H1 (cell line): Measurements from ENCODE around the gene JUN. TPM values are rescaled to one million over a fixed set of nuclear protein-coding genes. Genes with fewer than 3 reads are reported as not detected.

Source experiments
- CTCF ChIA-PET: fragments of 300-600 bp; sonication (Branson Sonifier 250); formaldehyde crosslinking; loops from one replicate; lab custom pipeline; 2021; ENCODE audit not compliant: partially characterized antibody; lab: Charles Lee
- POLR2A ChIA-PET: fragments of 300-600 bp; sonication (Branson Sonifier 250); formaldehyde crosslinking; loops from one replicate; lab custom pipeline; 2021; ENCODE audit warnings: inconsistent platforms; ENCODE audit not compliant: partially characterized antibody; lab: Charles Lee
- DNase-seq, 2 experiments: peaks; one replicate each; pipeline versions ENCODE4 v3.0.0 to v3.0.0-alpha.2; 2010 to 2022; ENCODE audit warnings: low spot score in 2 of 2, low read depth in 1 of 2, mixed read lengths in 1 of 2
- FAIRE-seq: peaks from 2 replicates; lab custom pipeline; 2011; peaks lifted over from hg19 to GRCh38; lab: Jason Lieb, UNC
- H2AFZ ChIP-seq: 2 replicates; pipeline ENCODE4 v1.8.1; 2012; ENCODE audit warnings: low read length, inconsistent platforms
- H2AK5ac ChIP-seq: 2 replicates; pipeline ENCODE4 v1.6.1; 2013; ENCODE audit warnings: low read depth, low read length
- H2BK120ac ChIP-seq: replicated peaks from 2 replicates; pipeline ENCODE3; 2013; ENCODE audit warnings: low read depth, low read length, inconsistent platforms
- H2BK12ac ChIP-seq: 2 replicates; pipeline ENCODE4 v1.6.1; 2013; ENCODE audit warnings: low read depth, low read length
- H2BK15ac ChIP-seq: 2 replicates; pipeline ENCODE4 v1.6.1; 2013; ENCODE audit warnings: low read length
- H2BK20ac ChIP-seq: 2 replicates; pipeline ENCODE4 v1.6.1; 2013; ENCODE audit warnings: low read length
- H2BK5ac ChIP-seq: 2 replicates; pipeline ENCODE4 v1.6.1; 2013; ENCODE audit warnings: low read depth, low read length
- H3K14ac ChIP-seq: 2 replicates; pipeline ENCODE4 v1.6.1; 2013; ENCODE audit warnings: inconsistent platforms; ENCODE audit not compliant: insufficient read length
- H3K18ac ChIP-seq: 2 replicates; pipeline ENCODE4 v1.6.1; 2013; ENCODE audit warnings: low read length; ENCODE audit errors: extremely low read depth
- H3K23ac ChIP-seq: 2 replicates; pipeline ENCODE4 v1.6.1; 2013; ENCODE audit warnings: inconsistent platforms; ENCODE audit not compliant: insufficient read length
- H3K23me2 ChIP-seq: 2 replicates; pipeline ENCODE4 v1.6.1; 2013; ENCODE audit warnings: low read depth, low read length
- H3K27ac ChIP-seq: 2 replicates; pipeline ENCODE4 v1.6.1; 2011; ENCODE audit warnings: low read depth, low read length, inconsistent platforms
- H3K27me3 ChIP-seq, 4 experiments: replicated peaks in 1 of 4; 1 replicate in 1 of 4; 2 replicates in 3 of 4; pipeline versions ENCODE4 v1.6.1 to v1.8.1; 2011 to 2013; ENCODE audit warnings: low read length in 3 of 4, mild to moderate bottlenecking in 3 of 4, inconsistent platforms in 2 of 4, mixed read lengths in 2 of 4, moderate library complexity in 1 of 4; ENCODE audit not compliant: control insufficient read depth in 3 of 4, insufficient read depth in 3 of 4; ENCODE audit errors: extremely low read depth in 1 of 4
- H3K36me3 ChIP-seq, 4 experiments: 2 replicates each; pipeline versions ENCODE4 v1.6.1 to v1.8.1; 2011 to 2013; ENCODE audit warnings: mild to moderate bottlenecking in 4 of 4, low read length in 3 of 4, moderate library complexity in 2 of 4, control low read depth in 1 of 4, inconsistent platforms in 1 of 4; ENCODE audit not compliant: insufficient read depth in 4 of 4, control insufficient read depth in 2 of 4
- H3K4ac ChIP-seq: replicated peaks from 2 replicates; pipeline ENCODE3; 2013; ENCODE audit warnings: low read length, low read depth, mixed read lengths, inconsistent platforms; ENCODE audit not compliant: insufficient read length
- H3K4me1 ChIP-seq, 4 experiments: replicated peaks in 1 of 4; 1 replicate in 1 of 4; 2 replicates in 3 of 4; pipeline versions ENCODE4 v1.6.1 to v1.8.1; 2011 to 2013; ENCODE audit warnings: low read length in 3 of 4, inconsistent platforms in 2 of 4, mixed read lengths in 1 of 4; ENCODE audit not compliant: insufficient read depth in 4 of 4, control insufficient read depth in 3 of 4
- H3K4me2 ChIP-seq, 2 experiments: 2 replicates each; pipeline versions ENCODE4 v1.6.1 to v1.8.1; 2011 to 2013; ENCODE audit warnings: low read depth in 2 of 2, low read length in 2 of 2, control low read depth in 1 of 2, inconsistent platforms in 1 of 2, mild to moderate bottlenecking in 1 of 2; ENCODE audit not compliant: insufficient read depth in 1 of 2
- H3K4me3 ChIP-seq, 4 experiments: fragments of 200-600, 300-600 bp in 1 of 4; sonication (generic), shearing (Covaris generic), sonication (Bioruptor Twin) in 1 of 4; 2 replicates each; pipeline versions ENCODE4 v1.5.1 to v1.8.1; 2011 to 2016; ENCODE audit warnings: low read length in 4 of 4, low read depth in 3 of 4, control low read depth in 2 of 4, inconsistent platforms in 2 of 4, mild to moderate bottlenecking in 2 of 4, mixed read lengths in 1 of 4, moderate library complexity in 1 of 4; ENCODE audit not compliant: insufficient read depth in 2 of 4; ENCODE audit errors: extremely low read depth in 1 of 4
- H3K56ac ChIP-seq: replicated peaks from 2 replicates; pipeline ENCODE3; 2013; ENCODE audit warnings: low read depth, mild to moderate bottlenecking, mixed read lengths, low read length, inconsistent platforms; ENCODE audit not compliant: insufficient read length
- H3K79me1 ChIP-seq: 2 replicates; pipeline ENCODE4 v1.6.1; 2013; ENCODE audit warnings: low read depth, low read length, control low read depth
- H3K79me2 ChIP-seq, 2 experiments: 2 replicates each; pipeline versions ENCODE4 v1.6.1 to v1.8.1; 2012 to 2013; ENCODE audit warnings: low read length in 2 of 2, mild to moderate bottlenecking in 2 of 2, inconsistent platforms in 1 of 2; ENCODE audit not compliant: insufficient read depth in 2 of 2, control insufficient read depth in 1 of 2
- H3K9ac ChIP-seq, 4 experiments: replicated peaks in 1 of 4; 1 replicate in 1 of 4; 2 replicates in 3 of 4; pipeline versions ENCODE4 v1.6.1 to v1.8.1; 2011 to 2013; ENCODE audit warnings: low read depth in 3 of 4, low read length in 3 of 4, control low read depth in 2 of 4, mild to moderate bottlenecking in 2 of 4, moderate library complexity in 2 of 4, inconsistent platforms in 1 of 4; ENCODE audit errors: extremely low read depth in 1 of 4
- H3K9me3 ChIP-seq, 2 experiments: 2 replicates each; pipeline versions ENCODE4 v1.6.1 to v1.8.1; 2012 to 2013; ENCODE audit warnings: mild to moderate bottlenecking in 2 of 2, moderate library complexity in 2 of 2, control low read depth in 1 of 2, inconsistent platforms in 1 of 2, low read depth in 1 of 2, low read length in 1 of 2, mixed read lengths in 1 of 2; ENCODE audit not compliant: insufficient read depth in 2 of 2
- H4K20me1 ChIP-seq, 2 experiments: replicated peaks in 1 of 2; 2 replicates each; pipeline versions ENCODE3 to v1.8.1; 2011 to 2013; ENCODE audit warnings: inconsistent platforms in 2 of 2, low read length in 2 of 2, mild to moderate bottlenecking in 1 of 2; ENCODE audit not compliant: insufficient read depth in 2 of 2, control insufficient read depth in 1 of 2
- H4K5ac ChIP-seq: 2 replicates; pipeline ENCODE4 v1.6.1; 2013; ENCODE audit warnings: low read length, low read depth, mixed read lengths, inconsistent platforms; ENCODE audit not compliant: insufficient read length
- H4K8ac ChIP-seq: 2 replicates; pipeline ENCODE4 v1.8.0; 2013; ENCODE audit warnings: mild to moderate bottlenecking, moderate library complexity, low read length, inconsistent platforms; ENCODE audit not compliant: insufficient read depth; ENCODE audit errors: extremely low read depth
- H4K91ac ChIP-seq: replicated peaks from 2 replicates; pipeline ENCODE3; 2013; ENCODE audit warnings: low read length, mixed read lengths, inconsistent platforms; ENCODE audit not compliant: insufficient read length
- ATF2 ChIP-seq: IDR thresholded peaks from 2 replicates; pipeline ENCODE4 v1.6.1; 2012; ENCODE audit warnings: low read length, inconsistent platforms
- ATF3 ChIP-seq: IDR thresholded peaks from 2 replicates; pipeline ENCODE4 v1.6.1; 2011; ENCODE audit warnings: low read depth, mild to moderate bottlenecking, low read length; ENCODE audit not compliant: insufficient read depth
- POU5F1 ChIP-seq: IDR thresholded peaks from 2 replicates; pipeline ENCODE4 v1.6.1; 2011; ENCODE audit warnings: low read depth, mild to moderate bottlenecking, low read length, moderate library complexity
- SUZ12 ChIP-seq: fragments of 200-600 bp; sonication (generic); IDR thresholded peaks from 2 replicates; pipeline ENCODE4 v1.6.1; 2012; ENCODE audit warnings: mild to moderate bottlenecking, inconsistent platforms, low read length, moderate library complexity, mixed read lengths
- whole genome bisulfite sequencing, 2 experiments: shearing (Covaris generic) in 1 of 2; methylation state at CpG; one replicate each; pipeline versions ENCODE4 v1.1.6 to v1.1.7; 2013 to 2015; ENCODE audit warnings: low lambda C conversion rate in 2 of 2, mixed read lengths in 2 of 2, inconsistent platforms in 1 of 2, low coverage in 1 of 2, missing lambda C conversion rate in 1 of 2; ENCODE audit not compliant: insufficient replicate concordance in 2 of 2, insufficient coverage in 1 of 2, insufficient read length in 1 of 2; ENCODE audit errors: extremely low coverage in 1 of 2, missing lambda C conversion rate in 1 of 2; 5-methylcytosine and 5-hydroxymethylcytosine counted together
- polyA plus RNA-seq, 7 experiments: library from polyadenylated mRNA; depleted of rRNA in 3 of 7; stranded (reverse) in 5 of 7; unstranded in 2 of 7; fragments of >200 nt in 5 of 7; fragments of 200-250 nt in 2 of 7; gene quantifications; 1 replicate in 5 of 7; 2 replicates in 1 of 7; 4 replicates in 1 of 7; pipeline versions ENCODE4 v1.2.1 to v1.2.3, GENCODE V29; 2011 to 2013; ENCODE audit warnings: missing spikeins in 2 of 7, mixed read lengths in 2 of 7
- total RNA-seq: library from RNA; stranded (reverse); fragmentation: NEBNext Ultra II Directional; extraction: Animal tissue kit (Norgen Biotek cat#: 25700); gene quantifications from 2 replicates; pipeline ENCODE4 v1.2.1, GENCODE V29; 2021

The JUN gene
- total and polyA plus RNA-seq, 2 of the 8 experiments (the other 6 are each of a cell fraction or from before 2014, with no cell fraction given), result 4.4 to 10.9 TPM

GRCh38 chr1:58767143-58767542 is 16.7 kb downstream of the JUN start:
- no peak overlapping the region for H2AK5ac ChIP-seq
- H3K4me2 ChIP-seq, result no peak overlapping the region
- H3K4me1 ChIP-seq, result peaks cover 0 to 5% (median under 1%) of the 10 kb centered on the region in 4 experiments; a peak in 2 of 7 replicates
- H2AFZ ChIP-seq, result no peak overlapping the region
- H3K23ac ChIP-seq, result no peak overlapping the region
- H4K5ac ChIP-seq, result no peak overlapping the region
- H3K27me3 ChIP-seq, result no peaks in the 10 kb centered on the region
- no peak overlapping the region for H3K4ac ChIP-seq
- ChIA-PET CTCF (interaction anchor here (0.9 to 5.7 kb wide), 10 partner anchors 8 to 162 kb away, joined by 3 to 34 read pairs (median 4); no protein-coding TSS in a partner anchor), POLR2A (no interaction called here)
- 96% methylated on average over 1 of the region's 1 CpG; no CpG with 5 or more reads in 1 of the 2 experiments for WGBS, 2 experiments
- H4K8ac ChIP-seq, result no peak overlapping the region
- DNase-seq (no peak), FAIRE-seq (no peak)
- H3K14ac ChIP-seq, result no peak overlapping the region
- no peaks in the 10 kb centered on the region for H3K79me2 ChIP-seq
- no peak overlapping the region for H2BK15ac ChIP-seq
- H3K9ac ChIP-seq, result no peak overlapping the region
- H3K36me3 ChIP-seq, result no peaks in the 10 kb centered on the region
- no peak overlapping the region for H3K4me3 ChIP-seq
- no peak overlapping the region for H4K91ac ChIP-seq
- no peaks in the 10 kb centered on the region for H4K20me1 ChIP-seq
- no peak overlapping the region for H2BK20ac ChIP-seq
- H3K9me3 ChIP-seq, result no peaks in the 10 kb centered on the region
- no peak overlapping the region for H3K27ac ChIP-seq
- H3K79me1 ChIP-seq, result no peaks in the 10 kb centered on the region; the same call in 1 of the 2 replicates
- H2BK5ac ChIP-seq, result no peak overlapping the region
- no peak overlapping the region for H3K56ac ChIP-seq
- H3K23me2 ChIP-seq, result no peaks in the 10 kb centered on the region
- H2BK12ac ChIP-seq, result no peak overlapping the region
- H3K18ac ChIP-seq, result no peak overlapping the region
- no peak overlapping the region for H2BK120ac ChIP-seq
- no peak for TF ChIP-seq SUZ12
- TF ChIP-seq POU5F1, result no peak
- no peak for TF ChIP-seq ATF2
- no peak for TF ChIP-seq ATF3
